ENCODE results near the gene RALGDS. TPM values are rescaled to one million over a fixed set of nuclear protein-coding genes. Genes with fewer than 3 reads are reported as not detected.

Gene RALGDS
- total and polyA plus RNA-seq, 2 of the 13 experiments (the other 11 are each of a cell fraction or from before 2014, with no cell fraction given) = 12.9 to 25.5 TPM

- no peaks in the 10 kb centered on the region for H3K36me3 ChIP-seq (replicated peaks in 1 of 2; ENCODE audit: control insufficient read depth in 1 of 2, insufficient read depth in 2 of 2, low read length in 2 of 2)
- in situ Hi-C loops (cut with HindIII; ENCODE audit: extremely low pct_ligation_motif_present, low pct_unique_long_range_greater_than_20kb) = no loop called here
- no peak overlapping the region for H3K4me2 ChIP-seq (ENCODE audit: low read depth, low read length)
- no peak overlapping the region for H3K9ac ChIP-seq (ENCODE audit: insufficient read depth, low read depth, low read length)
- no peak overlapping the region for H2AFZ ChIP-seq (ENCODE audit: low read length)
- H3K4me3 ChIP-seq (replicated peaks in 1 of 3; ENCODE audit: insufficient read depth in 1 of 3, low read depth in 2 of 3, low read length in 3 of 3) = no peak overlapping the region
- H3K27me3 ChIP-seq (ENCODE audit: control insufficient read depth in 1 of 2, insufficient read depth in 2 of 2, low read length in 2 of 2) = peaks cover 0 to 14% of the 10 kb centered on the region in 2 experiments; a peak in 3 of 5 replicates
- ATAC-seq = no peak
- WGBS (ENCODE audit: low lambda C conversion rate) = 77% methylated on average over 13 of the region's 13 CpGs
- intact Hi-C loops (cut with micrococcal nuclease; ENCODE audit: unreplicated experiment) = no loop called here
- no peak for FAIRE-seq
- H3K27ac ChIP-seq (ENCODE audit: extremely low read length, insufficient read depth, low read length) = no peak overlapping the region
- H3K79me2 ChIP-seq (ENCODE audit: insufficient read depth, low read length) = no peaks in the 10 kb centered on the region
- no TSS peak for BruUV-seq (replicated peaks)
- ChIA-PET CTCF (ENCODE audit: low intra/inter-chr PET ratio, low total read pairs) (no interaction called here), POLR2A (no interaction called here)
- H4K20me1 ChIP-seq (ENCODE audit: insufficient read depth, low read length) = no peaks in the 10 kb centered on the region
- DNase-seq (ENCODE audit: low spot score) = no peak
- H3K9me3 ChIP-seq (ENCODE audit: low read length) = no peaks in the 10 kb centered on the region
- no peaks in the 10 kb centered on the region for H3K4me1 ChIP-seq (ENCODE audit: insufficient read depth, low read length)
- TF ChIP-seq NCOA2 (CRISPR knock-in tag; IDR thresholded peaks at IDR 0.05) = no peak
- no peak for TF ChIP-seq FOXA1 (IDR thresholded peaks at IDR 0.05)
- TF ChIP-seq FOXA1 (CRISPR knock-in tag; IDR thresholded peaks at IDR 0.05) = no peak
- TF ChIP-seq NFATC3 (CRISPR knock-in tag; IDR thresholded peaks at IDR 0.05) = no peak
- no peak for TF ChIP-seq SYNCRIP (IDR thresholded peaks at IDR 0.05; ENCODE audit: insufficient read depth, low read depth, low read length)
- no peak for TF ChIP-seq ZGPAT (CRISPR knock-in tag; IDR thresholded peaks at IDR 0.05)
- TF ChIP-seq NR0B2 (CRISPR knock-in tag; IDR thresholded peaks at IDR 0.05) = no peak
- TF ChIP-seq ZBTB37 (CRISPR knock-in tag; IDR thresholded peaks at IDR 0.05) = no peak
- no peak for TF ChIP-seq CBFB (CRISPR knock-in tag; IDR thresholded peaks at IDR 0.05)
- no peak for TF ChIP-seq ZNF503 (CRISPR knock-in tag; IDR thresholded peaks at IDR 0.05)
- no peak for TF ChIP-seq U2AF1 (optimal IDR thresholded peaks at IDR 0.05; ENCODE audit: low read depth, low read length)
- no peak for TF ChIP-seq STAT5B (CRISPR knock-in tag; IDR thresholded peaks at IDR 0.05)
- TF ChIP-seq ZNF83 (CRISPR knock-in tag; IDR thresholded peaks at IDR 0.05; ENCODE audit: borderline replicate concordance) = no peak
- TF ChIP-seq NCOR1 (IDR thresholded peaks at IDR 0.05; ENCODE audit: borderline replicate concordance, low read length) = no peak
- no peak for TF ChIP-seq FOXP4 (CRISPR knock-in tag; IDR thresholded peaks at IDR 0.05)
These were observed 43.2 kb upstream of the RALGDS start for GRCh38 chr9:133164191-133164590.
